Dermis blood vessel endothelial cell (primary cell): Measurements from ENCODE around the gene DHRS7. TPM values are rescaled to one million over a fixed set of nuclear protein-coding genes. Genes with fewer than 3 reads are reported as not detected.
"Not testable (repeated sequence)": the region's sequence is repeated elsewhere in the genome, so short reads cannot be mapped to it uniquely, and the experiment has no call there.

Experiments used
- DNase-seq: peaks from one replicate; pipeline ENCODE4 v3.0.0; 2010
- total RNA-seq: library from RNA; depleted of rRNA; stranded (reverse); fragments of >200 nt; gene quantifications from 2 replicates; pipeline ENCODE4 v1.2.3, GENCODE V29; 2014

The DHRS7 gene
- total RNA-seq, 1 donor from 2014 or later, result 102 TPM

DNA sequence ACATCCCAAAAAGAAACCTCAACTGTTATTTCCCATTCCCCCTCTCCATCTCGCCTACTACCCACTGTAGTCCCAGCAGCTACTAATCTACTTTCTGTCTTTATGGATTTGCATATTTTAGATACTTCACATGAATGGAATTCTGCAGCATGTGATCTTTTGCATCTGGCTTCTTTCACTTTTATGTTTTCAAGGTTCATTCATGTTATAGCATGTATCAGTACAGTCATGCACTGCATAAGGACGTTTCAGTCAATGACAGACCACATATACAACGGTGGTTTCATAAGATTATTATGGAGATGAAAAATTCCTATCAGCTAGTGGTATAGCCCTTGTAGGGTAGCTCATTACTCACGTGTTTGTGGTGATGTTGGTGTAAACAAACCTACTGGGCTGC lies 49.0 kb downstream of the DHRS7 start:
- no peak for DNase-seq

DNA sequence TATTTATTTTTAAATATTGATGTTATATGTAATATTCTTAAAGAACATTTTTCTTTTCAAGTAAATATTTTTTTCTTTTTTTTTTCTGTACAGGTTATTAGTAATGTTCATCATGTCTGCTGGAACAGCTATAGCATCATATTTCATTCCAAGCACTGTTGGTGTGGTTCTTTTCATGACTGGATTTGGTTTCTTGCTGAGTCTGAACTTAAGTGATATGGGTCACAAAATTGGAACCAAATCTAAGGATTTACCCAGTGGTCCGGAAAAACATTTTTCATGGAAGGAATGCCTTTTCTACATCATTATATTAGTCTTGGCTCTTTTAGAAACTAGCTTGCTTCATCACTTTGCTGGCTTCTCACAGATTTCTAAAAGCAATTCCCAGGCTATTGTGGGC lies 50.3 kb downstream of the DHRS7 start:
- no peak for DNase-seq

DNA sequence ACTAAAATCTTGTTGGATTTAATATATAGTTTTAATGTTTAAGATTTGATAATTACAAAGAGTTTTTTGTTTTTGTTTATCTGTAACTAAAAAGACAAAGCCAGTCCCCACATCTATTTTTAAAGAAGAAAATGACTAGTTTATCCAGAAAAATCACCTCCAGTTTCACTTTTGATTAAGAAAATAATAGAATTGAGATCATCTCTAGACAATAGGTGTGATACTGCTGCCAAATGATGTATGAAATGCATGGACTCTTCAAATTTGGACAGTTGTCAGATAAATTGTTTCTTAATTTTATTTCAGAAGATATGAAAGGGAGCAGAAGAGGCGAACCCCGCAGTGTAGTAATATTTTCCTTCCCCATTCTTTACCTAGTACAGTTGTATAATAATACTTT lies 53.5 kb downstream of the DHRS7 start:
- DNase-seq, result no peak

DNA sequence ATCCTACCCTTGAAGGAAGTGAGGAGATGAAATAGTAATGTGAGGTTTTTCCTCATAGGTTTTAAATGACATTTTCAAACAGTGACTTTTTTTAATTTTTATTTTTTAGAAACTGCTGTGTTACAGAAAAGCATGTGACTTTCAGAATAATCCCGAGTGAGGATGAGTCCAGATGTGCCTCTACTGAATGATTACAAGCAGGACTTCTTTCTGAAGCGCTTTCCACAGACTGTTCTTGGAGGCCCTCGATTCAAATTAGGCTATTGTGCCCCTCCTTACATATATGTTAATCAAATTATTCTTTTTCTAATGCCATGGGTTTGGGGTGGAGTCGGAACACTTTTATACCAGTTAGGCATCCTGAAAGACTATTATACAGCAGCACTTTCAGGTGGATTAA lies 57.7 kb downstream of the DHRS7 start:
- no peak for DNase-seq

DNA sequence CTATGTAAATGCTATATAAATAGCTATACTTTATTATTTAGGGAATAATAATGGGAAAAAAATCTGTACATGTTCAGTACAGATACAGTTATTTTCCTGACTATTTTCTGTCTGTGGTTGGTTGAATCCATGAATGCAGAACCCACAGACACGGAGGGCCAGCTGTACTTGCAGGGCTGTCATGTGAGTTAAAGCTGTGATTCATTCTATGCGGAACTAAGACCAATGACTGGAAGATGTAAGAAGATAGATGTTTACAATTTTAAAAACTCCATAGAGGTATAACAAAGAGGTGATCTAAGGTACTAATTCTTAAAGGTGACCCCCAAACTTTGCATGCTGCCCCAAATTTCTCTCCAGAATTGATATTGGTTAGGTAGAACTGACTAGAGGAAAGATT lies 58.9 kb downstream of the DHRS7 start:
- DNase-seq, result no peak

DNA sequence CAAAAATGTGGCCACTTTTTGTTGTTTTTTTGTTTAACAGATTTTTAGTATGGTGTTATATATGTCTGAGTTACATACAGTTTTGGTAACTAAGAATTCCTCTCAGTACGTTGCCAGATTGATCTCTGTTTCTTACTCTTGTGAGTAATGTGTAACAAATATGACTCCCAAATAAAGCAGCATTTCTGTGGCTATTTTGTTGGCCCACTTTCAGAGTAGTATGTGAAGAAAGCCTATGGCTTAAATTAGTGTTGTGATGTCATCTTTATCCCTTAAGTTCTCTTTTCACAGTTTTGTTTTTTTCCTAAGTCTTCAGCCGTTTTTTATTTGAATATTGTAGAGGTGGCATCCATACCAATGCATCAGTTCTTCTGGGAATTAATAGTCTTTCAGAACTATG lies 62.8 kb downstream of the DHRS7 start:
- DNase-seq, result no peak

DNA sequence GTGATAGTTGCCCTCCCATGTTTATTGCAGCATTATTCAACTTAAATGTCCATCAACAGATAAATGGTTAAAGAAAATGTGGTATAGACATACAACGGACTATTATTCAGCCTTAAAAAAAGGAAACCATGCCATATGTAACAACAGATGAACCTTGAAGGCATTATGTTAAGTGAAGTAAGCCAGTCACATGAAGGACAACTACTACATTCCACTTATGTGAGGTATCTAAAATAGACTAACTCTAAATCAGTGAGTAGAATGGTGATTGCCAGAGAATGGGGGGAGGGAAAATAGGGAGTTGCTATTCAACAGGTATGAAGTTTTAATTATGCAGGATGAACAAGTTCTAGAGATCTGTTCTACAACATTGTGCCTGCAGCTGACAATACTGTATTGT lies 63.4 kb downstream of the DHRS7 start:
- no peak for DNase-seq

DNA sequence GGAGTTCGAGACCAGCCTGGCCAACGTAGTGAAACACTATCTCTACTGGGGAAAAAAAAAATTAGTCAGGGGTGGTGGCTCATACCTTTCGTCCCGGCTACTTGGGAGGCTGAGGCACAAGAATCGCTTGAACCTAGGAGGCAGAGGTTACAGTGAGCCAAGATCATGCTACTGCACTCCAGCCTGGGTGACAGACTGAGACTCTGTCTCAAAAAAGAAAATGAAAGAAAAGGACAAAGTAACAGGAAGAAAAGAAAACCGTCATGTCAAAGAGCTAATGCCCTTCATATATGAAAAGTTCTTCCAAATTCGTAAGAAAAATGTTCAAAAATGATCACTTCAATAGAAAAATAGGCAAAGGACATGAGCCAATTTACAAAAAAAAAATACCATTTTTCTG lies 65.3 kb downstream of the DHRS7 start:
- DNase-seq, result not testable (repeated sequence)

DNA sequence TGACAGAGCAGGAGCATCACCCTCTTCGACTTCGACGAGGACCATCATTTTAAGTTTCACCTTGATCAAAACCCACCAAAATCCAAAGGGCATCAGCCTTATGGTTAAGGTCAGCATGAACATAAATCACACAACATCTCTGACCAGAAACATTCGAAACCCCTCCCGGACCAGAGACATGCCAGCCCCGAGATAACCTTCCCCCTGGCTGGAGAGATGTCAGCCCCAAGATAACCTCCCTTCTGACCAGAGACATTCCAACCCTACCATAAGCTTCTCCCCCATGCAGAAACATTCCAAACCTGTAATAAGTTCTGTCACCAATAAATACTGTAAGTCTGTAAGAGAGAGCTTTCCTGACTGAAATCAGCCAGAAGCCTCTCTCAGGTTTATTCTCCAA lies 67.2 kb downstream of the DHRS7 start:
- DNase-seq, result no peak

DNA sequence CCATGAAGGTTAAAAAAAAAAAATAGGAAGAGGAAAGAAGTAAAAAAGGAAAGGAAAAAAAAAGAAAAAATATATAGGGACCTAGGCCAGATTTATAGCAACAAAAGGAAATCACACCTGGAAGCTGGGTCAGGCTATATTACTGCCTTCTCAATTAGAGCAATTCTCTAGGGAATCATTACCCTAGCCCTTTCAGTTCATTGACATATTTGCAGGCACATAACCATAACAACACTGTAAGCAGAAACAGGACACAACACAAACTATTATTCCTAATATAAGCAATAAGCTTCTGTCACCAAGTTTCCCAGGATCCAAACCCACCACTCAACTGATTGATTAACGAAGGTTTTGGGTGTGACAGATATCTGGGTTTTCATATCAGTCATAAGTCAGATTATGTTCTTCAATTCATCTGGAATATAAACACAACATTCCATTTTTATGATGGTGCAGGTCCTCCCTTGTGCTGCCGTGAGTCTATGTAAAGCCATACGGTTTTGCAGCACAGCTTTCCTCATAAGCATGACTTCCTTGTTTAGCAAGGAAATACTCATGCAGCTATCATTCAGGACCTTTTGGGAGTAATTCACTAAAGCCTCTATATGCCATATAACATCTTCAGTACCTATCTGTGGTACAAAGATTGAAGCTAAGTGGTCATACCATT lies 69.3 kb downstream of the DHRS7 start:
- peak; percentile 53 for DNase-seq

DNA sequence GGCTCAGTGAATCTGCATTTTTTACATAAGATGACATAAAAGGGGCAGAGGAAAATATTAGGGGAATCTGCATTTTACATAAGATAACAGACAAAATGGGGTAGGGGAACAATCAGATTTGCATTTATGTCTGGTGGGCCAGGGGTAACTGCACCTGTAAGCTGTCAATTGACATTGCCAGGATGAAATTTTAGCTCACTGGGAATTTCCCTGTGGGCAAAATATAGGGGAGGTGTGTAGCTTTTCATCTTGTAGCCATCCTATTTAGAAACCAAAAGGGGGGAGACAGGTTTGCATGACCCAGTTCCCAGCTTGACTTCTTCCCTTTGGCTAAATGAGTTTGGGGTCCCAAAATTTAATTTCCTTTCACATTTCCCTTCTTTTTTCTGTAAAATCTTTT lies 70.0 kb downstream of the DHRS7 start:
- DNase-seq, result no peak

DNA sequence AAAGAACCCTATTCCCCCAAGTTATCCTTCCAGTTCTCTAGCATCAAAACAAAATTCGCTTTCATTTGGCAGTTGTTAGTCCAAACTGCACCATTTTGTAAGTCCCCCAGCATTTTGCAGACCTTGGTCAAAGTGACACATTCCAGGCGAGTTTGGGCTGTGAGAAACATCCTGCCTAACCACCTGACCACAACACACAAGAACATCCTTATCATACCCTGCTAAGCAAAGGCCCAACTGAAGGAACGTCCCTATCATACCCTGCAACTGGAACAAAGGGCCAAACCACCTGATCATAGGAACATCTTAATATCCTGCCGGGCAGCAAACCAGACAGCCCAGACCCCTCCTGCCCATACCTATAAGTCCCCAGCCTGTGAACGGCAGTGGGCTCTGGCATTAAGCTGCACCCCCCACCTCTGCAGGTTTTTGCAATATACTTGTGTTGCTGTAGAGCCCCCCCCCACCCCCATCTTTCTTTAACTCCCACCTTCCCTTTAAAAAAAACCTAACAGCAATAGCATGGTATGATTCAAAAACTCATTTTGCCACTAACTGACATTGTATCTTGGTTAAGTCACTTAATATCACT lies 70.8 kb downstream of the DHRS7 start:
- peak; percentile 70 for DNase-seq

Other genes starting within 250 kb of the DHRS7 start
- gene LRRC9, start 245.3 kb downstream of the DHRS7 start, total RNA-seq, result not detected in 2 replicates
- 87.1 and 87.8 TPM in 2 replicates for gene PCNX4, start 73.5 kb downstream of the DHRS7 start, total RNA-seq
- gene PPM1A, start 83.8 kb upstream of the DHRS7 start, total RNA-seq, result 23.1 and 42.1 TPM in 2 replicates